Endothelial cell of umbilical vein (primary cell): ENCODE results near the gene SPTBN5. TPM values are rescaled to one million over a fixed set of nuclear protein-coding genes. Genes with fewer than 3 reads are reported as not detected.

ENCODE experiments used
- BruUV-seq: library from RNA; stranded (reverse); fragments of 400-500 nt; replicated peaks from 2 replicates; lab custom pipeline; 2021; lab: Mats Ljungman, UMichigan
- CTCF ChIA-PET: fragments of 300-600, 350-600 bp; sonication (Branson Sonifier 250); formaldehyde crosslinking; loops from one replicate; lab custom pipeline; 2021; ENCODE audit warnings: antibody characterized with exemption, inconsistent platforms; lab: Charles Lee
- POLR2A ChIA-PET: fragments of 300-600, 350-600 bp; sonication (Branson Sonifier 250); formaldehyde crosslinking; loops from one replicate; lab custom pipeline; 2021; ENCODE audit warnings: antibody characterized with exemption, inconsistent platforms; lab: Charles Lee
- DNase-seq: peaks from one replicate; pipeline ENCODE4 v3.0.0-alpha.2; 2011; ENCODE audit warnings: low read depth, low spot score
- FAIRE-seq: peaks from 2 replicates; lab custom pipeline; 2011; peaks lifted over from hg19 to GRCh38; lab: Jason Lieb, UNC
- H2AFZ ChIP-seq: 2 replicates; pipeline ENCODE4 v1.6.0; 2012; ENCODE audit warnings: low read depth, low read length, control low read depth, inconsistent platforms
- H3K27ac ChIP-seq: 2 replicates; pipeline ENCODE4 v1.5.1; 2011; ENCODE audit warnings: low read depth, mild to moderate bottlenecking, control low read depth, low read length, moderate library complexity; ENCODE audit not compliant: insufficient read depth
- H3K27me3 ChIP-seq, 2 experiments: 2 replicates each; pipeline versions ENCODE4 v1.6.0 to v1.6.1; 2011; ENCODE audit warnings: low read length in 2 of 2, mixed read lengths in 1 of 2; ENCODE audit not compliant: control insufficient read depth in 2 of 2, insufficient read depth in 2 of 2
- H3K36me3 ChIP-seq, 2 experiments: 2 replicates in 1 of 2; 3 replicates in 1 of 2; pipeline ENCODE4 v1.5.1; 2011; ENCODE audit warnings: low read length in 2 of 2, mild to moderate bottlenecking in 1 of 2, moderate library complexity in 1 of 2; ENCODE audit not compliant: control insufficient read depth in 2 of 2, insufficient read depth in 2 of 2; ENCODE audit errors: extremely low read depth in 1 of 2
- H3K4me1 ChIP-seq: 3 replicates; pipeline ENCODE4 v1.5.1; 2011; ENCODE audit warnings: mild to moderate bottlenecking, low read length; ENCODE audit not compliant: control insufficient read depth, insufficient read depth; ENCODE audit errors: extremely low read depth
- H3K4me2 ChIP-seq: 2 replicates; pipeline ENCODE4 v1.6.1; 2011; ENCODE audit warnings: low read length, control low read depth, mixed read lengths; ENCODE audit not compliant: insufficient read depth
- H3K4me3 ChIP-seq, 3 experiments: fragments of 200-600 bp in 1 of 3; sonication (generic), shearing (Covaris generic) in 1 of 3; replicated peaks in 1 of 3; 2 replicates each; pipeline ENCODE4 v1.5.1; 2011 to 2016; ENCODE audit warnings: control low read depth in 3 of 3, low read length in 3 of 3, mild to moderate bottlenecking in 2 of 3, inconsistent platforms in 1 of 3, low read depth in 1 of 3, moderate library complexity in 1 of 3; ENCODE audit not compliant: insufficient read depth in 1 of 3
- H3K79me2 ChIP-seq: 2 replicates; pipeline ENCODE4 v1.6.0; 2012; ENCODE audit warnings: low read length, inconsistent platforms; ENCODE audit not compliant: control insufficient read depth, insufficient read depth
- H3K9ac ChIP-seq: replicated peaks from 2 replicates; pipeline ENCODE3; 2011; ENCODE audit warnings: low read length, control low read depth; ENCODE audit not compliant: insufficient read depth; ENCODE audit errors: extremely low read depth
- H3K9me1 ChIP-seq: replicated peaks from 3 replicates; pipeline ENCODE4 v1.6.0; 2011; ENCODE audit warnings: mild to moderate bottlenecking, low read length; ENCODE audit not compliant: control insufficient read depth, insufficient read depth; ENCODE audit errors: extremely low read depth
- H3K9me3 ChIP-seq: replicated peaks from 2 replicates; pipeline ENCODE4 v1.5.1; 2012; ENCODE audit warnings: low read length, inconsistent platforms; ENCODE audit not compliant: control insufficient read depth, insufficient read depth
- H4K20me1 ChIP-seq: replicated peaks from 2 replicates; pipeline ENCODE3; 2011; ENCODE audit warnings: mild to moderate bottlenecking, low read length; ENCODE audit not compliant: control insufficient read depth, insufficient read depth; ENCODE audit errors: extremely low read depth
- EZH2 ChIP-seq: IDR thresholded peaks from 2 replicates; pipeline ENCODE4 v1.6.1; 2012; ENCODE audit warnings: borderline replicate concordance, low read depth, mild to moderate bottlenecking, moderate library complexity, low read length, inconsistent platforms; ENCODE audit not compliant: severe bottlenecking
- FOS ChIP-seq: IDR thresholded peaks from 2 replicates; pipeline ENCODE4 v1.6.1; 2011; ENCODE audit warnings: mild to moderate bottlenecking, low read length, moderate library complexity, borderline replicate concordance; ENCODE audit not compliant: insufficient read depth
- GATA2 ChIP-seq: IDR thresholded peaks from 2 replicates; pipeline ENCODE4 v1.7.0; 2011; ENCODE audit warnings: low read depth, mild to moderate bottlenecking, moderate library complexity, mixed read lengths, low read length; ENCODE audit not compliant: insufficient read length, insufficient read depth
- JUN ChIP-seq: IDR thresholded peaks from 2 replicates; pipeline ENCODE4 v1.6.1; 2011; ENCODE audit warnings: borderline replicate concordance, low read depth; ENCODE audit not compliant: insufficient read length, insufficient read depth
- MYC ChIP-seq: IDR thresholded peaks from one replicate; pipeline ENCODE4 v1.6.1; 2011; ENCODE audit warnings: mild to moderate bottlenecking, low read depth, low read length
- POLR2A ChIP-seq: IDR thresholded peaks from 2 replicates; pipeline ENCODE4 v1.6.1; 2012; ENCODE audit warnings: low read depth, mild to moderate bottlenecking, control low read depth, low read length
- POLR2AphosphoS5 ChIP-seq: IDR thresholded peaks from 2 replicates; pipeline ENCODE4 v1.6.1; 2012; ENCODE audit warnings: low read depth, mild to moderate bottlenecking, control low read depth, low read length, moderate library complexity; ENCODE audit not compliant: insufficient read depth
- dilution Hi-C: fragments of 300-500 bp; cut with MboI; formaldehyde crosslinking; loops from one replicate; pipeline ENCODE4 v1.15.0; 2019; ENCODE audit warnings: low sequenced_read_pairs; ENCODE audit not compliant: extremely low pct_ligation_motif_present
- intact Hi-C: fragments of 100-400 bp; cut with micrococcal nuclease; formaldehyde crosslinking; loops from one replicate; pipeline ENCODE4 v1.10.0; 2022
- polyA plus RNA-seq, 4 experiments: library from polyadenylated mRNA; depleted of rRNA in 3 of 4; stranded (reverse) in 3 of 4; unstranded in 1 of 4; fragments of >200 nt; gene quantifications; 2 replicates each; pipeline versions ENCODE4 v1.2.1 to v1.2.3, GENCODE V29; 2011 to 2012; ENCODE audit warnings: missing spikeins in 1 of 4
- total RNA-seq: library from RNA; stranded (reverse); gene quantifications from 2 replicates; pipeline ENCODE4 v1.2.3, GENCODE V29; 2021
- TF ChIP-seq, protein P1 (sequence below), 2 donors: IDR thresholded peaks; 1 replicate in 1 of 2; 2 replicates in 1 of 2; pipeline ENCODE4 v1.5.1; 2011; ENCODE audit warnings: low read length in 2 of 2, mild to moderate bottlenecking in 2 of 2, moderate library complexity in 2 of 2, control low read depth in 1 of 2, inconsistent platforms in 1 of 2, low read depth in 1 of 2; ENCODE audit not compliant: insufficient read depth in 1 of 2; ENCODE audit errors: extremely low read depth in 1 of 2
- TF ChIP-seq, protein P2 (sequence below): IDR thresholded peaks from 2 replicates; pipeline ENCODE4 v1.6.1; 2011; ENCODE audit not compliant: insufficient read depth, insufficient read length

The SPTBN5 gene
- total and polyA plus RNA-seq, 2 donors (not counting 3 experiments of a cell fraction or from before 2014, with no cell fraction given) = 12.0 to 19.0 TPM

DNA sequence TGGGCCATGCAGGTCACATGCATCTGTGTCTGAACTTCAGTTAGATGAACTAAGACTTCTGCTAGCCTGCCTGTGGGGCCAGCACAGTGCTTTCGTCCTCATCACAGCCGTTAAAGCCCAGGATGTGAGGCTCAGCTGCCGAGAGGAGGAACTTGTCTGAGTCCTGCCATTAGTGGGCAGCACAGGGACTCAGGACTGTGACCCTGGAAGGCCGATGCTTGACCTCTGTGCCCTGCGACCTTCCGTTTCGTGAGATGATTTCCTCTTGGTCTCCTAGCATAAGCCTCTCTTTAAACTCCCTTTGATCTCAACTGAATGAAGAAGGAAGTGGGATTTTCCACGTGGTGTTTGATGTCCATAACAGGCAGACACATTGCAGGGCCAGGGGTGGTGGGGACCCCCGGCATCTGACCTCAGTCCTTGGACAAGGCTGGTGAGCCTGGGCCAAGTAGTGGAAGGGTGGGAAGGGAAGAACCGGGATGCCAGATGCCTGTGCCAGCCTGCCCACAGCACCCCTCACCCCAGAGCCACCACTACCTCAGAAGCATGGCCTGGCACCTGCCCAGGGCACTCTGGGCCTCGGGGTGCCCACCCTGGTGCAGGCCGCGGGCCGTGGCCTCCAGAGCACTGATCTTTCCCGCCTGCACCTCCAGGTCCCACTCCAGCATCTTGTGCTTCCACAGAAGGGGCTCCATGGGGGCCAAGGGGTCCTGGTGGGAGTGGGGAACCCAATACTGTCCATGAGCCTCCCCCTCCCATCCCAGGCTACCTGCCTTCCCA, 33.6 kb downstream of the SPTBN5 start:
- Histone ChIP-seq H3K4me1 (no peaks in the 10 kb centered on the region), H3K9me1 (no peaks in the 10 kb centered on the region), H3K4me3 (no peak overlapping the region), H3K27me3 (no peaks in the 10 kb centered on the region), H3K36me3 (peaks cover 8 to 40% of the 10 kb centered on the region in 2 experiments), H3K4me2 (no peak overlapping the region), H3K9ac (no peak overlapping the region), H2AFZ (no peak overlapping the region), H3K9me3 (no peaks in the 10 kb centered on the region), H3K27ac (no peak overlapping the region), H4K20me1 (no peaks in the 10 kb centered on the region), H3K79me2 (no peaks in the 10 kb centered on the region)
- TF ChIP-seq, protein P1, sequence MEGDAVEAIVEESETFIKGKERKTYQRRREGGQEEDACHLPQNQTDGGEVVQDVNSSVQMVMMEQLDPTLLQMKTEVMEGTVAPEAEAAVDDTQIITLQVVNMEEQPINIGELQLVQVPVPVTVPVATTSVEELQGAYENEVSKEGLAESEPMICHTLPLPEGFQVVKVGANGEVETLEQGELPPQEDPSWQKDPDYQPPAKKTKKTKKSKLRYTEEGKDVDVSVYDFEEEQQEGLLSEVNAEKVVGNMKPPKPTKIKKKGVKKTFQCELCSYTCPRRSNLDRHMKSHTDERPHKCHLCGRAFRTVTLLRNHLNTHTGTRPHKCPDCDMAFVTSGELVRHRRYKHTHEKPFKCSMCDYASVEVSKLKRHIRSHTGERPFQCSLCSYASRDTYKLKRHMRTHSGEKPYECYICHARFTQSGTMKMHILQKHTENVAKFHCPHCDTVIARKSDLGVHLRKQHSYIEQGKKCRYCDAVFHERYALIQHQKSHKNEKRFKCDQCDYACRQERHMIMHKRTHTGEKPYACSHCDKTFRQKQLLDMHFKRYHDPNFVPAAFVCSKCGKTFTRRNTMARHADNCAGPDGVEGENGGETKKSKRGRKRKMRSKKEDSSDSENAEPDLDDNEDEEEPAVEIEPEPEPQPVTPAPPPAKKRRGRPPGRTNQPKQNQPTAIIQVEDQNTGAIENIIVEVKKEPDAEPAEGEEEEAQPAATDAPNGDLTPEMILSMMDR (IDR thresholded peaks at IDR 0.05; ENCODE audit: extremely low read depth in 1 of 2, insufficient read depth in 1 of 2, low read depth in 1 of 2, low read length in 2 of 2) = peak in 1 of 2 donors; percentile 6
- no peak for TF ChIP-seq JUN
- CTCF ChIA-PET = interaction anchor here (1.8 kb wide), 1 partner anchor 44 kb away, joined by 6 read pairs; no protein-coding TSS in a partner anchor
- intact Hi-C loops = no loop called here
- DNase-seq = no peak
- POLR2A ChIA-PET = no interaction called here
- no peak for FAIRE-seq
- no TSS peak for BruUV-seq
- dilution Hi-C loops = no loop called here

DNA sequence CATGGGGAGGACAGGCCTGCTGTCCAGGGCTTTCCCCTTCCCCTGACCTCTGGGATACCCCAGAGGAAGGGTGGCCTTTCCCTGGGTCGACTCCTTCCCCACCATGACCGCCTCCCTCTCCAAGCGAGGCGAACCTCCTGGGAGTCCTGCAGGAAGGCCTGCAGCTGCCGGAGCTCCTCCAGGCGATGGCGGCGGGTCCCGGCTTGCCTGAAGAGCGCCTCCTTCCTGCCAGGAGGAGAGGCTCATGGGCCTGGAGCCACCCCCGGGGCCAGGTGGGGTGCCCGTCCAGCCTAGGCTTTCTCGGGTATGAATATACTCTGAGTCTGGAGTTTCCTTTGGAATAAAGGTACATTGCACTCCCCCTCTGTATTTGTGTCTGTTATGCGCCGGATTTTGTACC, 35.1 kb downstream of the SPTBN5 start:
- Histone ChIP-seq H3K27me3 (no peaks in the 10 kb centered on the region), H4K20me1 (no peaks in the 10 kb centered on the region), H3K9me3 (no peaks in the 10 kb centered on the region), H3K27ac (no peak overlapping the region), H3K36me3 (peaks cover 5 to 48% of the 10 kb centered on the region in 2 experiments), H3K4me1 (no peaks in the 10 kb centered on the region), H3K9ac (no peak overlapping the region), H3K4me3 (no peak overlapping the region), H3K4me2 (no peak overlapping the region), H2AFZ (no peak overlapping the region), H3K79me2 (no peaks in the 10 kb centered on the region), H3K9me1 (no peaks in the 10 kb centered on the region)
- intact Hi-C loops = no loop called here
- DNase-seq = no peak
- CTCF ChIA-PET = interaction anchor here (0.7 to 2.0 kb wide), 3 partner anchors 12 to 46 kb away, joined by 3 to 6 read pairs (median 3); no protein-coding TSS in a partner anchor
- BruUV-seq = no TSS peak
- FAIRE-seq = no peak
- POLR2A ChIA-PET = no interaction called here
- dilution Hi-C loops = no loop called here
- TF ChIP-seq, protein P2, sequence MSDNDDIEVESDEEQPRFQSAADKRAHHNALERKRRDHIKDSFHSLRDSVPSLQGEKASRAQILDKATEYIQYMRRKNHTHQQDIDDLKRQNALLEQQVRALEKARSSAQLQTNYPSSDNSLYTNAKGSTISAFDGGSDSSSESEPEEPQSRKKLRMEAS = no peak
- TF ChIP-seq POLR2A = no peak
- no peak for TF ChIP-seq GATA2
- TF ChIP-seq, protein P1 (IDR thresholded peaks at IDR 0.05; ENCODE audit: extremely low read depth in 1 of 2, insufficient read depth in 1 of 2, low read depth in 1 of 2, low read length in 2 of 2) = no peak
- no peak for TF ChIP-seq FOS
- no peak for TF ChIP-seq EZH2
- no peak for TF ChIP-seq MYC
- no peak for TF ChIP-seq POLR2AphosphoS5
- TF ChIP-seq JUN = no peak
